GM18858 (cell line): ENCODE results near the gene CAPN12.

Experiments
- ATAC-seq: cut with Tn5 transposase; IDR thresholded peaks from one replicate; pipeline ENCODE4 v1.9.1; 2021; ENCODE audit not compliant: unreplicated experiment

The CAPN12 gene

GRCh38 chr19:38682872-38683392 lies 61.3 kb downstream of the CAPN12 start:
- ATAC-seq = no peak

- ATAC-seq = no peak
These were observed 61.9 kb downstream of the CAPN12 start for GRCh38 chr19:38682195-38682867.
